AG04450 (cell line): ENCODE measurements around the gene INVS. TPM values are rescaled to one million over a fixed set of nuclear protein-coding genes. Genes with fewer than 3 reads are reported as not detected.

Experiments
- CTCF ChIA-PET: fragments of 300-600, 350-600 bp; formaldehyde crosslinking; extraction: SDS; loops from one replicate; lab custom pipeline; 2022; ENCODE audit warnings: antibody characterized with exemption, inconsistent platforms; lab: Charles Lee
- POLR2A ChIA-PET: fragments of 350-600 bp; formaldehyde crosslinking; extraction: SDS; loops from one replicate; lab custom pipeline; 2021; ENCODE audit warnings: antibody characterized with exemption, inconsistent platforms; lab: Yijun Ruan, JAX
- DNase-seq: peaks from one replicate; pipeline ENCODE4 v3.0.0-alpha.2; 2011; ENCODE audit warnings: low read depth, low spot score
- H3K27ac ChIP-seq: one replicate; pipeline ENCODE4 v1.5.1; 2012; ENCODE audit warnings: low read depth, low read length, control low read depth
- H3K27me3 ChIP-seq: one replicate; pipeline ENCODE4 v1.6.0; 2012; ENCODE audit warnings: low read length; ENCODE audit not compliant: control insufficient read depth, insufficient read depth
- H3K4me3 ChIP-seq: 2 replicates; pipeline ENCODE4 v1.5.1; 2011; ENCODE audit warnings: mild to moderate bottlenecking, low read depth, low read length, control low read depth
- H3K9me3 ChIP-seq: 2 replicates; pipeline ENCODE4 v1.5.1; 2012; ENCODE audit warnings: low read length; ENCODE audit not compliant: control insufficient read depth, insufficient read depth
- CTCF ChIP-seq: IDR thresholded peaks from 2 replicates; pipeline ENCODE4 v1.5.1; 2011; ENCODE audit warnings: low read depth, low read length, control low read depth, inconsistent platforms
- polyA plus RNA-seq: library from polyadenylated mRNA; depleted of rRNA; stranded (reverse); fragments of >200 nt; gene quantifications from 2 replicates; pipeline ENCODE4 v1.2.3, GENCODE V29; 2011

The INVS gene
- polyA plus RNA-seq, 1 experiment: 22.5 TPM

GRCh38 chr9:100160021-100160420, 61.0 kb downstream of the INVS start:
- Histone ChIP-seq H3K27ac (no peak overlapping the region), H3K4me3 (no peak overlapping the region), H3K27me3 (no peaks in the 10 kb centered on the region), H3K9me3 (no peaks in the 10 kb centered on the region)
- no peak for DNase-seq
- no peak for TF ChIP-seq CTCF
- ChIA-PET POLR2A (no interaction called here), CTCF (interaction anchor here (1.3 kb wide), 1 partner anchor 62 kb away, joined by 3 read pairs; no protein-coding TSS in a partner anchor)

GRCh38 chr9:100167176-100167575, 68.1 kb downstream of the INVS start:
- Histone ChIP-seq H3K4me3 (no peak overlapping the region), H3K27ac (no peak overlapping the region), H3K9me3 (no peaks in the 10 kb centered on the region), H3K27me3 (no peaks in the 10 kb centered on the region)
- TF ChIP-seq CTCF: no peak
- CTCF ChIA-PET: no interaction called here
- no peak for DNase-seq
- POLR2A ChIA-PET: no interaction called here

GRCh38 chr9:100167915-100168654, 69.0 kb downstream of the INVS start:
- Histone ChIP-seq H3K9me3 (no peaks in the 10 kb centered on the region), H3K4me3 (no peak overlapping the region), H3K27ac (no peak overlapping the region), H3K27me3 (no peaks in the 10 kb centered on the region)
- CTCF ChIA-PET: no interaction called here
- POLR2A ChIA-PET: no interaction called here
- DNase-seq: no peak
- peak; percentile 12; the same call in 1 of the 2 replicates for TF ChIP-seq CTCF

GRCh38 chr9:100170085-100170484, 71.0 kb downstream of the INVS start:
- Histone ChIP-seq H3K27me3 (no peaks in the 10 kb centered on the region), H3K4me3 (no peak overlapping the region), H3K27ac (no peak overlapping the region), H3K9me3 (no peaks in the 10 kb centered on the region)
- ChIA-PET POLR2A (interaction anchor here (0.6 to 0.7 kb wide), 2 partner anchors 147 to 966 kb away, joined by 3 to 4 read pairs; no protein-coding TSS in a partner anchor), CTCF (no interaction called here)
- no peak for DNase-seq
- TF ChIP-seq CTCF: no peak

GRCh38 chr9:100170556-100170955, 71.5 kb downstream of the INVS start:
- POLR2A ChIA-PET: interaction anchor here (0.6 kb wide), 1 partner anchor 148 kb away, joined by 4 read pairs; no protein-coding TSS in a partner anchor
- CTCF ChIA-PET: no interaction called here
- DNase-seq: no peak
- Histone ChIP-seq H3K27me3 (no peaks in the 10 kb centered on the region), H3K4me3 (no peak overlapping the region), H3K27ac (no peak overlapping the region), H3K9me3 (no peaks in the 10 kb centered on the region)
- no peak for TF ChIP-seq CTCF
